Measurements from ENCODE around the gene CCDC78.
A peak's percentile ranks its signal among the peaks of the same experiment; 100 is the strongest.

The CCDC78 gene

DNA sequence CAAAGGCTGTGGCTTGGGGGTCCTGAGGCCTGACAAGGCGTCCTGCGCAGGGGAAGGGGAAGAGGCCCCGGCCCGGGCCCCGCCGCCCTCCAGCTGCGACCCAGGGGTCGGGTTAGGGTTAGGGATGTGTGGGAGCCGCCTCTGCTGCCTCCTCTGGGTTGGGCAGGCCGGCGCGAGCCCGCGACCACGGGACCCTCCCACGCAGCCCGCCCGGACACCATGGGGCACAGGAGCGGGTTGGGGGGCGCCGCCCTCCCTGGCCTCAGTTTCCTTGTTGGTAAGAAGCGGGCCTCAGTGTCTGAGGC, 14.2 kb upstream of the CCDC78 start:
- no peak for DNase-seq

DNA sequence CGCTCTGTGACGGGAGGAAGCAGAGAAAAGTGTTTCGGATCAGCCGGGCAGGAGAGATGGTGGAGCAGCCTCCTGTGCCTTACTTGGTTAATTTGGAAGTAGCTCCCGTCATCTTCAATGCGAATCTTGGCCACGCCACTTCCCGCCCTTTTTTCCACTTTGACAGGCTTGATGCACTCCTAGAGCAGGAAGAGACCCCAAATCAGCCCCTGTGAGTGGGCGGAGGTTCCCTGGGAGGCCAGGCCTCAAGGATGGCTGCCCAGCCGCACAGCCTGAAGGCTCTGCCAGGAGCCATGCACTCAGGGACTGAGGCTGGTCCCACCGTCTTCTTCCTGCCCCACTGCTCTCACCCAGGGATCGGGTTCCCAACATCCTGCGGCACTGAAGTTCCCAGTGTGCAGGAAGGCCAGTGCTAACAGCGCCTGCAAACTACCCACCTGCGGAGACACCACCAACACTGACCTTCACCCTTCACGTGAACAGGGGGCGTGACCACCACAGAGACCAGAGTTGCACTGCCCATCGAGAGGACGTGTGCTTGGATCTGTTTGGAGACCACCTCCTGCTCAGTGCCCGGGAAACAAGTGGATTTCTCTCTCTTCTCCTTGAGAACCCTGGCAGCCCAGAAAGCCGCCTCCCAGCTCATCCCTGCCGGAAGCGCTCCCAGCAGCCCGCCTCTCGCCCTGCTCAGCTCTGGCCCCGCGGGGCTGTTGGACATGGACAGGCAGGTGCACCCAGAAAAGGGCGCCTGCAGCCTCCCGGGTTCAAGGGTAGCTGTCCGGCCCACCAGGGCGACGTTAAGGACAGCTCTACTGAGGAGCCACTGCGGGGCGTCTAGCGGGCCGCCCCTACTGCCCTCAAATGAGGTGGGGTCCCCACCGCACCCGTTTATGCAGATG, 13.6 kb upstream of the CCDC78 start:
- DNase-seq = no peak

DNA sequence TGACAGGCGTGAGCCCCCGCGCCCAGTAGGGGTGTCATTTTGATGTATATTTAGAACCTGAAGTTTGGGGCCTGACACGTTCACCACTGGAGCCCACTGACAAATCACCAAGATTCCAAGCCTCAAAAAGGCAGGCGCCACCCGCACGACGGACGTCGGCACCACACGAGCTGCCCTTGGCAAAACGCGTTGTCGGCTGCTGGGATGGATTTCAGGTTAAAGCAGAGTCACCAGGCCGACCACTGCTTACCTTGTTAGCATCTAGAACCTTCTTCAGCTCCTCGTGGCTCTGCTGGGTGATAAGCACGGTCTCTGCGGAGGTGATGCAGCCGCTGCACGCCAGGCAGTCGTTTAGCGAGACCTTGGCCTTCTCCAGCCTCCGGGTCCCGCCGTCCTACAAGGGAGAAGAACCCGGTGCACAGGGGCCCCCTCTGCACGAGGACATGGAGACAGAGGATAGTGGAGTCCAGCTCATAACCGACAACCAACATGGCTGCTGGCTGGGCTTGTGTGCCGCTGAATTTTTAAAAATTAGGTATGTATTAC, 10.8 kb upstream of the CCDC78 start:
- DNase-seq = no peak

DNA sequence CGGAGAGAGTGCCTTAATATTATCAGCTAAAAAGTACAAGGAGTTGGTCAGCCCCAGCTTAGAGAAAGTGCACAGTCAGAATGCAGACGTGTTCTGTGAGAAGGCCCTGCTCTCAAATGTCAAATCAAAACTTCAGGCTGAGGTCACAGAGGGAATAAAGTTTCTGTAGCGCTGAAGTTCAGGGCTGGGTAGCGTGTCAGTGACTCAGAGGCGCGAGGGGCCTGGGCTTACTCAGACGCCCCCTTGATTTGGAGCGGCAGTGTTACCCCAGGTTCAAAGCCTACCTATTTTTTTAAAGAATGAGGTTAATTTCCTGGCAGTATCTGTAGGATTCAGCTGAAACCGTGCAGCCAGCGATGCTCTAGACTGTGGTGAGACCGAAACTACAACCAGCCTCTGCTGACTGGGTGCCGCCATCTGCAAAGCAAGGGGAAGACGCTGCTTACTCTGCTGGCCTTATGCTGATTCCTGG, 9.8 kb upstream of the CCDC78 start:
- DNase-seq = no peak

DNA sequence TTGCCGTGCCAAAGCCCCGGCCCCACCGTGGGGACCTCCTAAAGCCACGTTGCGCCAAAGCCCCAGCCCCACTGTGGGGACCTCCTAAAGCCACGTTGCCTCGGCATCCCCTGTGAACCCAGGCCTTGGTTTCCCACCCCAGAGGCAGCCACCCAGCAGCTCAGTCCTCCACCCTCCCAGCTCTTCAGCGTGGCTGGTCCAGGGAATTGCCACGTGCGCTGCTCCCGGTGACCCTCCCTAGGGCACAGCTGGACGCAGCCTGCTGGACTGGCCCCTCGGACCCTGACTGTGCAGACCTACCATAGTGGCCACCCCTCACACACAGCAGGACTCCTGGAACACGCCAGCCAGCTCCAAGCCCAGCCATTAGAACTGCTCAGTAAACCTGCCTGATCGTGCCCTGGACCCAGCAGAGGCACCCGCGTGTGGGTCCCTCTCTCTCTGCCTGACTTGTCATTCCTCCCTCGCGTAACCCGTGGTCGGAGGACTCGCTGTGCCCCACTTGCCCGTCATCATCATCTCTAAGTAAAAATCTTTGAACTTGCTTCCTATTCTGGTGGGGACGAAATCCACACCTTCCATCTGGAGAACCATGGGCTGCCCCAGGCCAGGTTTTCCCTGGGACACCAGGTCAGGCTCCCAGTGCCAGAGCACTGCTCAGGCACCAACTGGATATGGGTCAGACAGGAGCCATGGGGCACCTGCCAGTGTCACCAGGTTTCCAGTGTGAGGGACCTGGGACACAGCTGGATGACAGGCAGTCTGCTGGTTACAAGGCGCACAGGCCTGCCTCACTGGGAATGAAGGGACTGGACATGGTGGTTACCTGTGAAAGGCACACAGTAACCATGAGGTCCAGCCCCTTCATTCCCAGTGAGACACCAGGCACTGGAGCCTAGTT, 9.0 kb upstream of the CCDC78 start:
- no peak for DNase-seq

DNA sequence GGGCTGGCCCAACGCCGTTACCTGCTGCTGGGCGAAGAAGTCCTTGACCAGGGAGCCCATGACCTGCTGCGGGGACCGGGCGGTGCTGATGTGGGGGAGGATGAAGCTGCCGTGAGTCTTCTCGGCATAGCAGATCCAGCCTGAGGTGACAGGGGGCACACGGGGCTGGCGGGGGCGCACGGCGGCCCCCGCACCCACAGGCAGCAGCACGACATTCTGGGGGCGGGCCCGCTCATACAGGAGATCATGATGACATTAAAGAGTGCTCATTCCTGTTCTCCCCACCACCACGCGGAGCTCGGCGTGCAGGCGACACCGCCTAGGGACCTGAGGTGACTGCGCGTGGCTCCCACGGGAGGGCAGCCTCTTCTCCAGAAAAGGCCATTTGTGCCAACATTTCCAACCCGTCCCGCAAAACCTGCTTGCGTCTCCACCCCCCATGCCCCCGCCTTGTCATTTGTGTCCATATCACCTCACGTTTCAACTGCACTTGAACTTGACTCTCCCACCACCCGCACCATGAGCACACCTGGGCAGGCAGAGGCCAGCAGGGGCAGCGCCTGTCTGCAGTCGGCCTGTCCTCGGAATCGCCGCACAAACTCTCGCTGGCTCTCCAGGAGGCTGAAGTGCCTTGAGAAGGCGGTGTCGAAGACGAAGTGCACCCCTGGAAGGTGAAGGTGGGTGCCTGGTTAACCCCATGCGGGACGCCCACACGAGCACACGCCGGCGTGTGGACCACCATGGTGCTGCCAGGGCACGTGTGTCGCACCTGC, 8.2 kb upstream of the CCDC78 start:
- peak in 1 of 51 donors; percentile 19 for DNase-seq

DNA sequence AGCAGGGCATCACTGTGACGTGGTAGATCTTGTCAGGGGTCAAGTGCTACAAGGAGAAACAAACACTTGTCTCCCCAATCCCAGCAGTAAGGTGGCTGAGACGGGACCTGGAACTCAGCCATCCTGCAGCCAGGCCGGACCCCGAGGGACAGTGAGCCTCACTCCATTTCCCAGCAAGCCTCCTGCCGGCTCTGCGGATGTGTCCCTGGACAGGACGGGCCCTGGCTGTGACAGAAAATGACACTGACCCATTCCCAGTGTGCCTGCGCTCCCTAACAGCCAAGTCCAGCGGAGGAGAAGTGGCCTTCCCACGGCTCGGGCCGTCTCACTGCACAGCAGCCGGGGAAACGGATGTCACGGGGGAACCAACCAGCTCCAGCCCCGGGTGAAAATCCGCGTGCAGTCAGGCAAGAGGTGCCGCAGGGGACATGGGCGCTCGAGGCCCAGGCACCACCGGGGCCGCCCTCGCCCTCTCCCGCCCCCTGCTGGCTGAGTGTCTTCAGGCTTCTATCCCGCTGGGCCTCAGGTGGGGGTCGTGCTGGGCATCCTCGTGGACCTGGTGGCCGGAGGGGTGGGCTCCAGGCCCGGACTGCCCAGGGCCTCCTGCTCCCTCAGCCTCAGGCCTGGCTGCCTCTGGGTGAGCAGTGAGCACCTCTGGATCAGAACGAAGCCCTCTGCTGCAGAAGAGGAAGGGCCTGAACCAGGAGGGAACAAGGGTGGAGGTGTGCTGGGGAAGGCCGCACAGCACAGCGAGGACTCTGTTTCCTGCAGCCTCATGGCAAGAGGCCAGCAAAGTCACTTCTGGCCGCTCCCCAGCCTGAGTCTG, 7.4 kb upstream of the CCDC78 start:
- peak in 1 of 51 donors; percentile 33 for DNase-seq

DNA sequence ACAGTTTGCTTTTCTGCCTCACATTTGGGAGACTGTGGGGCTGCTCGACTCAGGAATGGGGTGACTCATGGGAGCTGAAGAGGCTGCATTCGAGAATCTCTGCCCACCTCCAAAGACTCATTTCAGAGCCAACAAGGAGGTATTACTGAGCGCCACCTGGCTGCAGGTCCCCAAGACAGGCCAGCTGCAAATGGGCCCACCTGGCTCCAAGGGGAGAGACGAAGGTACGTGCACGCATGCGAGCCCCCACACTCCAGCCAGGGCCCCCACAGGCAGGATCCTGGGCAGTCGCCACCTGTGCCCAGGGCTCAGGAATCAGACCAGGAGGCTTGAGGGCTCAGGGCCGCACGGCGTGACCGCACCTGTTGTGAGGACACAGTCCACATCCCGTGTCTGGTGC, 6.7 kb upstream of the CCDC78 start:
- DNase-seq = peak in 1 of 51 donors; percentile 25

DNA sequence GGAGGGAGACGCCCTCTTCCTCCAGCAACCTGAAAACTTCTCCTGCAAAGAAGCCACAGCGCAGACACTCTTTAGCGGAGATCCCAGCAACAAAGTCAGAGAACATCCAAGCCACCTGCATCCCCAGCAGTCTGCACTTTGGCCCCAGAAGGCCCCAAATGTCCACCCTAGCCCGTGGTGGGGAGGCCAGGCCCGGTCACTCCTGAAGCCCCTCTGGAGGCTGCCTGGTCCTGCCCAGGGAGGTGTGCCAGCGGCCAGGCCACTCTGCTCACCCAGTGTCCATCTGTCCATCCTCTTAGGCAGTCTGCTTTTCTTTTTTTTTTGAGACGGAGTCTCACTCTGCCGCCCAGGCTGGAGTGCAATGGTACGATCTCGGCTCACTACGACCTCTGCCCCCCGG, 6.1 kb upstream of the CCDC78 start:
- DNase-seq = no peak

DNA sequence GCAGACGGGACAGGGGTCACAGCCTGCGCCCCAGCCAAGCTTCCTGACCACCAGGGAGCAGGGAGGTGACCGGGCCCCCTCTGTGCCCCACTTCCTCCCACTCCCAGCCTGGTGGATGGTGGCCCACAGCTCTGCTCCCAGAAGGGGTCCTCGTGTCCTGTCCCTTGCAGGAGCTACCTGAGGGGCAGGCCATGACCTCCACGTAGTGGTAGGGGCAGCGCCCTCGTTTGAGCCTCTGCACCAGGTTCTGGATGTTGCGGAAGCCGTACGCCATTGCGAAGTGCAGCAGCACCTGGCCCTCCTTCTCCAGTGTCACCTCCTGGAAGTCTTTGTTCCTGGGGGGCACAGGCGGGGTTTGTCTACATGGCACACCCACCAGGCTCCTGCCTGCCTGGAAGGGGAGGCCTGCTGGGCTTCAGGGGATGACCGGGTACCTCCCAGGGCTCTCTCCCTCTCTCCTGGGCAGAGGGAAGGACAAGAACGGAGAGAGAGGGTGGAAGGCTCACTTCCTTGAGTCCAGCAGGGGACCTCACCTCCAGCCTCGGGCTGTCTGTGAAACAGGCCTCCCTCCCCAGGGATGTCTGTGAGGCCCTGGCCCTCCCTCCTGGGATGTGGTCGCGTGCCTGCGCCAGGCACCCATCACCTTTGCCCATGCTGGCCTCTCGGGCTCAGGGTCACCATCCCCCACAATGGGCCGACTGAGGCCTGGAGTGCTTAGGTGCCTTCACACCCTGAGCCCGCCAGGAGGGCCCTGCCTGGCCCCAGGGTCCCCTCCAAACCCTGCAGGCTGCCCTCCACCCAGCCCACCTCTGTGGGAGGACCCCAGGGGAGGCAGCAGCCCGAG, 4.6 kb upstream of the CCDC78 start:
- no peak for DNase-seq

DNA sequence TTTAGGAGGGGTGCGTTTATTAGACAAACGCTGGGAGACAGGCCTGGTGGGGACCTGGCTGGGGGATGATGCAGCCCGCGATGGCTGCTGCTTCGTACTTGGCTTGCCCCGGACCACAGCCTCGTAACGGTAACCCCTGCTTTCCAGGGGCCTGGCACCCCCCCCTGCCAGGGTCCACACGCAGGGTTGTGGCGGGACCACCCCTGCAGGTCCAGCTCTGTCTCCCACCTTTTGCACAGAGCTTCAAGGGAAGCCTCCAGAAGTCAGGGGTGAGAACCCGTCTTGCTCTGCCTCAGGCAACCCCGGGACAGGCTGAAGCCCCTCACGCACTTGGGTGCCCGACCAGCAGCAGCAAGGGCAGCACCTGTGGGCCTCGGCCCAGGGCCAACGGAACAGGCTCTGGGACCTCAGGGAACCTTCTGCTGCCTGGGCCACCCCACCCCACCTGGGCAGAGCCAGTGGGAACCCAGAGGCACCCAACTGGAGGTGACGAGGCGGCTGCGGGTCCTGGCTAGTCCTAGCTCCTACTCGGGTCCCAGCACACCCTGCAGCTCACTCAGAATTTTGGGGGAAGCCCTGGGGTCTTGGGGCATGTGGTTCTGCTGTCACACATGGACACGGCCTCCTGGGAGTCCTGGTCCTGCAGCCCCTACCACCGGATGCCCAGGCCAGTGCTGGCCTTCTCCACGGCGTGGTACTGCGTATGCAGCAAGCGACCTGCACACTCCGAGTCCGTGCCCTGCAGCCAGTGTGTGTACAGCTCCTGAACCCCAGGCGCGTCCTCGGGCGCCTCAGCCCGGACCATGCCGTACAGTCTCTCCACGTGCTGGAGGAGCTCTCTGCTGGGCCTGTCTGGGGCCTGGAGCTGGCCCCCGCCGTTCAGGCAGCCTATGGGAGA, 3.8 kb upstream of the CCDC78 start:
- DNase-seq = no peak

DNA sequence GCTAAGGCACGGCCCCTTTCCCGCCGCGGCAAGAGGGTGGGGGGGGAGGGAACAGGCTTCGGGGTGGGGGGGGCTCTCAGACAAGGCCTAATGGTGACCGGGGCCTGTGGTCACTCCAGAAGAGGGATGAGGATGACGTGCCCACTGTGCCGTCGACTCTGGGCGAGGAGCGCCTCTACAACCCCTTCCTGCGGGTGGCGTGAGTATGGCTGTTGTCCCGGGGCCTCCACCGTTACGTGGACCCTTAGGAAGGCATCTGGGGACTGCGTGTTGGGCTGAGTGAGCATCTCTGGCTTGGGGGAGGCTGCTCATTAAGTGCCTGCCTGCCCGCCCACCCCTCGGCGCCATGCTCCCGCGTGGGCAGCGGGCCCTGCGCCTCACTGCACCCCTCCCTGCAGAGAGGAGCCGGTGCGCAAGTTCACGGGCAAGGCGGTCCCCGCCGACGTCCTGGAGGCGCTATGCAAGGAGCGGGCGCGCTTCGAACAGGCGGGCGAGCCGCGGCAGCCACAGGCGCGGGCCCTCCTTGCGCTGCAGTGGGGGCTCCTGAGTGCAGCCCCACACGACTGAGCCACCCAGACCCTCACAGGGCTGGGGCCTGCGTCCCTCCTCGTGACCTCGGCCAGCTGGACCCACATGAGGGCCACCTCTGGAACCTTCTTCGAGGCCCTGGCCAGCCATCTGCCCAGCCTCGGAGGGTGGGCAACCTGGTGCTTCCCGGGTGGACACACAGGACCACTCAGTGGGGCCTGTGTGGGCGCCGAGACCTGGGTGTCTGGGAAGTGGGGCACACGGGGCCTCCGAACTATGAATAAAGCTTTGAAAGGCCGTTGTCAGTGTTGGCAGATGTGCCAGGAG, 2.9 kb upstream of the CCDC78 start:
- DNase-seq = peak in 2 of 51 donors; percentile 42 to 43

DNA sequence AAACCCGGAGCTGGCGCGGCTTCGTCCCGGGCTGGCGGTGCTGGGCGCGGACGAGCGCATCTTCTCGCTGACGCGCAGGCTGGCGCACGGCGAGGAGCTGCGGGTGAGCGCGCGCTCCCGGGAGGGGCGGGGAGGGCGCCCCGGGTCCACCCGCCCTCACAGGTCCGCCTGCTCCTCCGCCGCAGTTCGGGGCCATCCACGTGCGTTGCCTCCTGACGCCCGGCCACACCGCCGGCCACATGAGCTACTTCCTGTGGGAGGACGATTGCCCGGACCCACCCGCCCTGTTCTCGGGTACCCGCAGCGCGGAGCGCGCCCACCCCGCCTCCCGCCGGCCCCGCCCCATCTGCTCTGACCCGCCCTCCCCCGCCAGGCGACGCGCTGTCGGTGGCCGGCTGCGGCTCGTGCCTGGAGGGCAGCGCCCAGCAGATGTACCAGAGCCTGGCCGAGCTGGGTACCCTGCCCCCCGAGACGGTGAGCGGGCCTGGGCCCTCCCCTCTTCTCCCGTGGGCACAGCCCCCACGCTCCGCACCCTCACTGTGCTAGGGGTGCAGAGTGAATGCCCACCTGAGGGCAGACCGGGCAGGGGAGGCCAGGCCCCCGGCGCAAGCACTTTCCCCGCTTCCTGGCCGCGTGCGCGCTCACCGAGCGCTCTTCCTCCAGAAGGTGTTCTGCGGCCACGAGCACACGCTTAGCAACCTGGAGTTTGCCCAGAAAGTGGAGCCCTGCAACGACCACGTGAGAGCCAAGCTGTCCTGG, 2.1 kb upstream of the CCDC78 start:
- DNase-seq = peak in 42 of 51 donors; percentile 13 to 86 (median 58)

DNA sequence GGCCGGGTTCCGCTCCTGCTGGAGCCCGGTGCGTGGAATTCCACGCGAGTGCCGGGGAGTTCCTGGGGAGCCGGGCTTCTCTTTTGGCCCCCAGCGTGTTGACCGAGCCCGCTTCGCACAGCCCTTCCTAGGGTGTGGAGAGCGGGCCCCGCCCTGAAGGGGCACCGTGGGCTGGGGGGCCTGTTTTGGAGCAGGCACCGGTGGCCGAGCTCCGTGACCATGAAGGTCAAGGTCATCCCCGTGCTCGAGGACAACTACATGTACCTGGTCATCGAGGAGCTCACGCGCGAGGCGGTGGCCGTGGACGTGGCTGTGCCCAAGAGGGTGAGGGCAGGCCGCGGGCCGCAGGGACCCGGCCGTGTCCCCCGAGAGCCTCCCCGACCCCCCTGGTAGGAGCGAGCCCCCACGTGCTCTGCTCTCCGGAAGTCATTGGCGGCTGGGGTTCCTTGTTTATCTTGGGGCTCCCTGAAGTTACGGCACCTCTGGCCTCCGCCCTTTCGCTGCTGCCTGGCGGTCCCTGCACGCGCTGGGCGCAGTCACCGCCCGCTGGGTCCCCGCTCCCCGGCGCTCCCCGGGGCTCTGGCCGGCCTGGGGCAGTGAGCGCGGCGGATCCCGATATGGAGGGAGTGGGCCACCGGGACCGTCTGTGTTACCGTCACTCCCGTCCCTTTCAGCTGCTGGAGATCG, 1.2 kb upstream of the CCDC78 start:
- no peak for DNase-seq

DNA sequence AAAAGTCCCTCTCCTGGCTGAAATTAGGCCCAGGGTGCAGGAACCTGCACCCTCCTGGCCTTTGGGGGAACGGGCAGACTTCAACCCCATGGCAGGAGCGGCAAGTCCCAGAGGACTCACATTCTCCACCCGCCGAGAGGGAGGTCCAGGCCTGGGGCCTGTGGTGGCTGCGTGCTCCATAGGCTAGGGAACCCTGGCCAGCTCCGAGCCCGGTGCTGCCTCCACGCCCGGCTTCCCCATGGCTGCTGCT, 130 bp downstream of the CCDC78 start:
- peak in 1 of 51 donors; percentile 6 for DNase-seq

DNA sequence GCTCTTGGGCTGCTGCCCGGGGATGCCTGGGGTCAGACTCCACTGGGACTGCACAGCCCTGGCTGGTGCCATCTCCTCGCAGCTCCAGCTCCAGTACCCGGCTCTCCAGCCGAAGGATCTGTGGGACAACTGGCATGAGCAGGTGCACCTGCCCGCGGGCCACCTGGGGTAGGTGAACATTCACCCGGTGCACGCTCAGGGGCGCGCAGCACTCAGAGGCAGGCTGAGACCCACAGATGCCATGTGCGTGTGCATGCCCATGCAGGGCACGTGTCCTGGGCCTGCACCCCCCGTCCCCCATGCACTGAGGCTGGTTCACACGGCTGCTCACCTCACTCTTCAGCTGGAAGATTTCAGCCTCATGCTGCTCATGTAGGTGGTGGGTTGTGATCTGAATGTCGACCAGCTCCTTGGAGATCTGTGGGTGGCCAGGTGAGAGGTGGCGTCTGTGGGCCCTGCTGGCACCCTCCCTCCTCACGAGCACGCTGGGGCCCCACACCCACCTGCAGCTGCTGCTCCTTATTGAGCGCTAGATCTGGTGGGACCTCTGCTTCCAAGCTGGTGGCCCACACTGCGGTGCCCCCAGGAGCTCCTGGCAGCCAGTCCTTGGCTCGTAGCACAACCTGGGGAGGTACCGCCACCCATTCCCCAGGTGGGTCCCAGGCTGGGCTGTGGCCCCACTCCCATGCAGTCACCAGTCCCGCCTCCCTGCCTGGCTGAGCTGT, 618 bp downstream of the CCDC78 start:
- no peak for DNase-seq

Measured in hypothalamus (tissue), 51 donors.